IPS DF 4.7 (cell line): Measurements from ENCODE around the gene ZNF219.

Experiments used
- DNase-seq: peaks from one replicate; pipeline ENCODE4 v3.0.0-alpha.2; 2013; ENCODE audit warnings: low spot score; ENCODE audit errors: extremely low read depth

Gene ZNF219

DNA sequence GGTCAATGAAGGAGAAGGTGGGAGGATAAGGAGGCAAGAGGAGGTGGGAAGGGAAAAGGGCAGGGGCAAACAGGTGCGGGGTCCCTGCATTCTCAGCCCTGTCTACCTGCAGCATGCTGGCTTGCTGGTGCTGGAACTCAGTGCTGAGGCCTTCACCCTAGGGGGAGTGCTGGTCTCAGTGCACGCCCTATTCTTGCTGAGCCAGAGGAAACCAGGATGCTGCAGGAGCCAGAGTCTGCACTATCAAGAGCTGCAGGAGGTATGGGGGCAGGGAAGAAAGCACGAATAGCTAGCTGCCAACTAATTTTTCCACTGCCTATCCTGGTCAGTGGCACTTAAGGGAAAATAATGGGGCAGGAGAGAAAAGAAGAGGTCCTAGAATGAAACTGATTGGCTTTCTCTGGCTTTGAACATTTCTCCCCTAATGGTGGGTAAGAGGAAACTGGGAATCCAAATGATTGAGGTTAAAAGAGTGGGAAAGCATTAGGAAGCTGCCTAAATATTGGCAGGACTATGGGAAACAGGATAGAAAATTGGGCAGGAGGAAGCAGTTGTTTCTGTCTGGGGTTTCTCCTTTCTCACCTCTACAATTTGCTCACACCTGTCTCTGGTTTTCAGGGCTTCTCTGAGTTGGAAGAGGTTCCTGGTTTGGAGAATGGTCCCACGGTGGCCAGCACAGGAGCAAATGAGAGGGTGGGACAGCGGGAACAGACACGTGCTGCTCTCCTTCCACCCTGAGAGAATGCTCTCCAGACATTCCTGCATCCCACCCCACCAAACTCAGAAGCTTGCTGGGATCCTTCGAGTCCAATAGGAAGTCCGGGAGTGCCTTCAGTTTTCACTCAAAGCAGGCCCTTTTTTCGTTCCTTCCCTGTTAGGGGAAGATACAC is 4.3 kb upstream of the ZNF219 start:
- DNase-seq, result no peak

DNA sequence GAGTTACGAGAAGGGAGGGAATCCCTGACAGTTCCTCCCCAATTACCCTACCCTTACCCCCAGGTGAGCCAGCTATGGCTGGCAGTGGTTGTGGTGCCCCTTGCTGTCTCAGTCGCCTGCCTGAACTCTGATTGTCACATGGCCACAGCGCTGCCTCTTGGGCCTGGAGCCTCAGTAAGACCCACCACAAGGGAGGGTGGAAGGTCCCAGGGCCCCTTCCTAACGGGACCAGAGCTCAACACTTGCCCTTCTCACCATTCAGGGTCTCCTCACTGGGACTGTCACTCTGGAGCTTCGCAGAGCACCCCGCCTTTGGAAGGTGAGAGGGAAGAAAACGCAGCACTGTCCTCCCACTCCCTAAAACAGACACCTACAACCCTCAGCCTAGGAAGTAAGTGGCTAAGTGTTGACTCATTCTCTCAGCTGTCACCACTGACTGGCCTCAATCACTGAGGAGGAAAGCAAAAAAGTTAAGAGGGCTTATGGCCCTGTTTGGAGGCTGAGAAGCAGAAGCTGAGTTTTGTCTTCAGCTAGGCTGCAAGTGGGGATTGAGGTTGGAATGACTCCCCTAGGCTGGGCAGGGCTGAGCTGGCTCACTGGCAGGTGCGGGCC is 3.5 kb upstream of the ZNF219 start:
- DNase-seq, result no peak

DNA sequence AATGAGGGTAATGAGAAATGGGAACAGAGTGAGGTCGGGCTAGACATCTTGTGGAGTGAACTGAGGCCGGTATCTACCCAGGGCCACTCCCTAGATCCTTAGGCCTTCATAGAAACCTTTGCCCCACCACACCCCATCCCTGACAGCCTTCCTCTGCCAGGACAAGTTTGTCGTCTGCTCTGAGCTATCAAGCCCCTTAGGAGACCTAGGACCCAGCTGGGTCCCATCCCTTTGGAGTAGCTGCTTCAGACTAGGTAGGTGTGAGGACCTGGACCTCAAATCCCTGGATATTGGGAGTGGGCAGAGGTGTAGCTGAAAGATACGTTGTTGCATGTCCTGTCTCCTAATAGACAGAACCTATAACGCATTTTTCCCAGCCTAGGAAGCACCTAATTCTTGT is 2.5 kb upstream of the ZNF219 start, which contains the start of gene TMEM253:
Gene TMEM253 (plus strand): TSS at position 136 of the 400 bp plus-strand sequence. CDS start 278 bp downstream, outside the sequence.
- no peak for DNase-seq

DNA sequence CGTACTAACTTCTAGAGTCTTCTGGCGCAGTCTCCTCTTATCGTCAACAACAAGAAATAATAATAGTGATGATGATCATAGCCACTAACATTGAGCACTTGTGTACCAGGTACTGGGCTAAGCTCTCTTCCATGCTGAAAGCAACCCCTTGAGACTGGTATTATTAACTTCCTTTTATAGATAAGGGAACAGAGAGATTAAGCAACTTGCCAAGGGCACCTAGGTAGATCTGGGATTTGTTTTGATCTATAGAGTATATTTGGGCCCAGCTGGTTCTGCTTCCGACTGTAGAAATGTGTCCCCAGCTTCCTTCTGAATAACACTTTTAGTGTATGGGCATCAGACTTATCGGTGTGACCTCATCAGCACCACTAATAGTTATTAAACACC is 1.1 kb upstream of the ZNF219 start:
- no peak for DNase-seq

DNA sequence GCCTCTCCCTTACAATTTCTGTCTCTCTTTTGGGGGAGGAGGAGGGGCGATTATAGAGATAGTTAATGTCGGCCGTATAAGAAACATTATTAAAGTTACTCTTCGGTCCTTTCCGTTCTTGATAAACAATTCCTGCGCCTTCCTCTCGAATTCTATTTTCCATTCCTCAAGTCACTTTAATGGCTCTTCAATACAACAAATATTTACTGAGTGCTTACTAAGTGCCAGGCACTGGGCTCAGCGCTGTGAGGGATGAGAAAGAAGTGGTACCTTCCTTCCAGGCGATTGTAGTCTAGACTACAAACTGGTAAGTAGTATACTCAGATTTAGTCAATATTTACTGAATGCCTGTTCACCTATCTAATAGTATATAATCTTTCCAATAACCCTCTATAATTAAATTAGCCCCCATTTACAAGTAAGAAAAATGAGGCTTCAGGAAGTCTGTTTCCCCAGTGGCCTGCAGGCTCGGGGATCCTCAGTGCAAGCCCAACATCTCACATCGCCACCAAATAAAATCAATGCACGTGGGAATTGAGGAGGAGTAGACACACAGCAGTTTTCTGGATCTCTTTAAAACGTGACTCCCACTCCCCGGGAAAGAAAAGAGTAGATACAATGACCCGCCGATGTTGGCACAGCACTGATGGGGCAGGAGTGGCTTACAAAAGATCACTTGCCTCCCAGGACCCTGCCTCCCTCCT is 589 bp upstream of the ZNF219 start:
- DNase-seq, result no peak

DNA sequence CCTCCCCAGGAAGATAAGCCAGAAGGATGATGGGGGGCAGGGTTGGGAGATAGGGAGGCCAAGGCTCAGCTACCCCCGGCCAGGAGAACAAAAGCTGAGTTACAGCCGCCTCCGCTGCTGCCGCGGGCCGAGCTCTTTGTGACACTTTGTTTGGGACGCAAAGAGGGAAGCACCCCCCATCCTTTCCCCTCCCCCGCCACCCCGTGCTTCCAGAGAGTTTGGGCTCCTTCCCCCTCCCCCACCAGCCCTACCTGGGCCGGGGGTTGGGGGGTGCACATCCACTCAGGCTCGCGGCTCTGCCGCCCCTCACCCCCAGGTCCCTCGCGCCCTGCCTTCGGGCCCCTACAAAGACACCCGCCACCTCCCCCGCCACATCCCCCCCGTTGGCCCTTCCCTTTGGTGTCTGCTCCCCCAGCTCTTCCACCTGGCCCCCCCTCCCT is 799 bp downstream of the ZNF219 start:
- DNase-seq, result no peak

DNA sequence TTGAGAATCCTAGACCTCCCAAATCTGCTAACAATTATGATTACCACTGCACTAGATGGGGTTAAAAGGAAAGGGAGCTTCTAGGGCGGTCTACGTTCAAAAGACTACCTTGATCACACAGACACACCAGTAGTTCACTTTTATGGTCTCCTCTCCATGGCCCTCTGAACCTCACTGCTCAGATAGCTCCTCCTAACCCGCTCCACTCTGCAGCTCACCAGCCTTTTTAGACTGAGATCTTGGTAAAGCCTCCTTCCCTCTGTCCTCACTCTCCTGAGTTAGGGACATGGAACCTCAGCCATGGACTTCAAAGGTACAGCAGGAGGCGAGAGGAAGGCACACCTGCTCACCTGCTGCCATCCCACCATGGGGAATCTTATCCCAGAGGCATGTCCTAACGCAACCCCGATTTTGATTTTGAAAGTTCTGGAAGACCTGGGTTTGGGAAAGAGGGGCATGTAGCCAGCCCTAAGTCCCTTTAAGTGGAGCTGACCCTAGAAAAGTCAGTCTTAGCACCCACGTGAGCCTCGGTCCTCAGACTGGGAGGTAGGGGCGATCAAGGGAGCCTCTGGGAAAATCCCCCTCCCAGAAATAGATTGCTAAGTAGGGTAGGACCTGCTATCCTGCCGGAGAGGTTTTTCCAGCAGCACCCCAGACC is 1.3 kb downstream of the ZNF219 start:
- no peak for DNase-seq

DNA sequence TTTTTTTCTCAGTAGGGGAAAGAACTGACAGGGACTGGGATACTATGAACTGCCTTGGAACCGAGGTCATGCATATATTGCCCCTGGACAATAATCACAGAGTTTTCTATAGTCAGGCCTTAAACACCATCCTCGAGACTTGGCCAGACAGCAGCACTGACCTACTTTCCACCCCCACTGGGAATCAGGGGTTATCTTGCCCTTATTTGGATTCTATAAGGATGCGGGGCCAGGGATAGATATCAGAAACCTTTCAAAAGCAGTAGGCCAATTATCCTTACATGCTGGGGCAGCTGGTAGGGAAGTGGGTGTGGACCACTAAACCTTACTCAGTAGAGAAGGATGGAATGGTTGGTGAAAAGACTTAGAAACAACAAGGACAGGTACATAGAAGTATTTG is 2.0 kb downstream of the ZNF219 start:
- no peak for DNase-seq

DNA sequence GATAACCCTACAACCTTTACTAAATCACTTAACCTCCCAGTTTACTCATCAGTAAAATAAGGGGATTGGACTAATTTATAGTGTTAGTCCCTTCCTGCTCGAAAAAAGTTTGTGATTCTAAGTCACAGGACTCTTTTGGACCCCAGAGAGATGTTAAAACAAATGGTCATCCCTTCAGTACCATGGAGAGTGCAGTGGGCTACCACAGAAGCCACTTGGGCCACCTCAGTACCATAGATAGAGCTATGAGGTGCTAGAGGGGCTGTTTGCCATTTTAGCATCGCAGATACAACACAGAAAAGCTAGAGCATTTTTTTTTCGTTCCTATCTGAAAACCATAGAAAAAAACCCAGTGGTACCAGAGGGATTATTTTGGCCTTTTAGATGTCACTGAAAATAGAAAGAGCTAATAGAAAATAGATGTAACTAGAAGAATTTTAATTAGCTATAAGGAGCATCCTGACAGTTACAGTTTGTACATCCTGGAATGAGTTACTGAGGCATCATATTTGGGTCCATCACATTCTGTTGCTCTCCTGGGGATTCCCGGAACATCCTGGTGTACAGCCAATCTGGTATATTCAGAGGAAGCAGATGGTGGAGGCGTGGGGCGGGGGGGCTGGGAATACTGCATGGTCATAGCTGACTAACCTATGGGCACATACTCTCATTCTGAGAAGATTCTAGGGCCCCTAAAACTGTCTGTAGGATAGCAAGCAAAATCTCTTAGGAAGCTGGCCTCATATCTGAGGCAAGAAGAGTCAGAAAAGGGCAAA is 2.8 kb downstream of the ZNF219 start:
- DNase-seq, result no peak

DNA sequence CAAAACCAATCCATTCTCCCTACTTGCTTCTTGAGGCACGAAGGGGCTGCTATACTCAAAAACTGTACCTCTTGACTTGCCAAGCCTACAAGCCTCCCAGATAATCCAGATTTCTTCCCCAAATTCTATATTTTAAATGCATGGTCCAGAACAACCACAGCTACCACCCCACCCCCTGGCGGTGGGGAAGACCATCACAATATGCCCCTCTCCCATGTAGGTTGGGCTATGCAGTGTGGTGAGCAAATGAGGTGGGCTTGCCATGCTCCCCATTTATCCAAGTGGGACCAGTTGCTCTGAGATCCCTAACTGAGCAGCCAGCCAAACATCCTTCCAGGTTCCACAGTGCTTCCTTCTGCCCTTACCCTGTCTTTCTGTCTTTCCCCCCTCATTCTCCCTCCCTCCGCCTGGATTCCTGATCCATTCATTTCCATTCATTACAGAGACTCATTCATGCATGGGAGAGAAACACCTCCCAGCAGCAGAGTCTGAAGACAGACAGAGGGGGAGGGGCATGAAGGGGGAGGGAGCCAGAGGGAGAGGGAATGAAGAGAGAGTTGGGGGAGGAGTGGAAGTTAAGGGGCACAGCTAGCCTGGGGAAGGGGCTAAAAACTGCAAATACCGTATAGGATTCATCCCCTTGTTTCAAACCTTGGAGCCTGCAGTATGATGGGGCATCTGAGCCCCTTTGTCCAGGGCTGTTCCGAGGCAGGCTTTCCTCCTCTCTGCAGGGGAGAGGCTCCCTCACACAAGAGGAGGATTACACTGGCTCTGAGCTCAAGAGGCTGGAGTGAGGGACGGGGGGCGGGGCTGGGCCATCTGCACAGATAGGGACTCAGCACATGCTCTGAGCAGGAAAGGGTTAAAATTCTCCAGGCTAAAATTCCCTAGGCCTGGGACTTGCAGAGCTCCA is 4.4 kb downstream of the ZNF219 start:
- no peak for DNase-seq

DNA sequence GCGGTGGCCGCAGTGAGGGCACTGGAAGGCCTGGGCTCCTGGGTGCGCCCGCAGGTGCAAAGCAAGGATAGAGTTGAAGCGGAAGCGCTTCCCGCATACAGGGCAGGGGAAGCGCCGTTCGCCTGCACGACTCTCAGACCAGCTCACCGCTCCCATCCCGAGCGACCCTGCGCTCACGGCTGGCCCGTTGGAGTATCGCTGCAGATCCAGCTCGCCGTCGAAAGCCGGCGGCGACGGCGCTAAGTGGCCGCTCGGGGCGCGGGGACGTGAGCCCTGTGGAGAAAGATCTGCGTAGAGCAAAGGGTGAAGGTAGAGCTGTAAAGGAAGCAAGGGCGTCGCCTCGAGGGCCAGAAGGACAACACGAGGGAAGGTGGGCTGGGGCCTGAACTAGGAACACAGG is 5.4 kb downstream of the ZNF219 start:
- DNase-seq, result no peak

DNA sequence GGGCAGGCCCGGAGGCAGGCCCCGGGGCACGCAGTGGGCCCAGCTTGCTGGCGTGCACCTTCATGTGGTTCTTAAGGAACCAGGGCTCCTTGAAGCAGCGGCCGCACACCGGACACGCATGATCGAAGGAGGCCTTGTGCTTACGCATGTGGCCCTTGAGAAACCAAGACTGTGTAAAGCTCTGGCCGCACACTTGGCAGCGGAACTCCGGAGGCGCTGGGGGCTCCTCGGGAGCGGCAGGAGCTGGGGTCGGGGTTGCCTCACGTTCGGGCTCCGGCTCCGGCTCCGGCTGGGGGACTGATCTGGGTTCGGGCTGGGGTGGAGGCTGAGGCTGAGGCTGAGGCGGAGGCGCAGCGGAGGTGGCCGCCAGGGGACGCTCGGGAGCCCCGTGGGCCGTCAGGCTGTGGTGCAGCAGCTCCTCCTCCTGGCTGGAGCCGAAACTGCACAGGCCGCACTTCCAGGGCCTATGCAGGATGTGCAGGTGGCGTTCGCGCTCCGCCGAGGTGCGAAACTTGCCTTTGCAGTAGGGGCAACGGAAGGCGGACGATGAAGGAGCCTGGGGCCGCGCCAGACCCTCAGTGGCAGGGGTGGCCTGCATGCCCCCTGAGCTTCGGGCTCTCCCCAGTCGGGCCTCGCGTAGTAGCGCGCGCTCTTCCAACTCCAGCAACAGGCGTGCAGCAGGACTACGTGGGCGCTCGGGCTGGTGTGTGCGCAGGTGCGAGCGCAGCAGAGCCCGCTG is 6.0 kb downstream of the ZNF219 start:
- DNase-seq, result no peak

DNA sequence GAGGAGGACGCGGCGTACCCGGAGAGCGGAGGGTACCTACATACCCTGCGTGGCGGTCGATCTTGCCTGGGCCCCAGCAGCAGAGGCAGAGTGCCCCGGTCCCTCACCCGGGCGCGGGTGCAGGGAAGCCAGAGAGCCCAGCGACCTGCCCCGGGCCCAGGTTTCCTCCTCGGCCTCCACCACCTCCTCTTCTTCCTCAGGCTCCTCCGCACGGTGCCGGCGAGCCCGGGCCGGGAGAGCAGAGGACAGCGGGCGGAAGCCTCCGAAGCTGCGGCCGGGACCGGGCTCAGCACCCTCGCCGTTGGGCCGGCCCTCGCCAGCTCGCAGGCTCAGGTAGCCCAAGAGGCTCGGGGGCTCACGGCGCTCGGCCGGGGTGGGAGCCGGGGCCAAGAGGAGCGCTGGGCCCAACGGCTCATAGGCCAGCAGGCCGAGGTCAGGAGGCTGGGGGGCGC is 6.6 kb downstream of the ZNF219 start:
- no peak for DNase-seq

DNA sequence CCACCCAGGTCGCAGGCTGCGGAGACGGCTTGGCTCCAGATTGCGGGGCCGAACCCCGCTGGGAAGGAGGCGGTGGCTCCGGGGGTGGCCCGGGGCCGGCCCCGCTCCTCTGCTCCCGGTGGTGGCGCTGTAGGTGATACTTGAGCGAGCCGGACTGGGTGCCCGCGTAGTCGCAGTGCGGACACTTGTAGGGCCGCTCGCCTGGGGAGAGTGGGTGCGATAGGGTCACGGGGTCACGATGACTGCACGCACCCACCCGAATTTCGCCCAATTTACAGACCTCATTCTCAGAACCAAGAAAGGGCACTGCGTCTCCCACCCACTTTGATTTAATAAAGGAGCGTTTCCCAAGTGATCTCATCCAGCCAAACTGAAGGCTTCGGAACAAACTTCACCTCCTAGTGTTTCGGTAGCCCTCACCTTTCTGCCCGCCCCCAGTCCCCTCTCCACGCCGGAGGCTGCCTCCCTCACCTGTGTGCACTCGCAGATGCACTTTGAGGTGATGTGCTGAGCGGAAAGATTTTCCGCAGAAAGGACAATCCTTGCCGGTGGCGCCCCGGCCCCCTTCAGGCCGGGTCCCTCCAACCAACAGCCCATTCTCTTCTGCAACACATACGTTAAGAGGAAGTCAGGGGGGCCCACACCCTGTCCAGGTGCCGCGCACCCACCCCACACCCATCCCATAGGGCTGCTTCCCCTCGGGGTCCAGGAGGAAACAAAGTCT is 7.4 kb downstream of the ZNF219 start:
- DNase-seq, result no peak

DNA sequence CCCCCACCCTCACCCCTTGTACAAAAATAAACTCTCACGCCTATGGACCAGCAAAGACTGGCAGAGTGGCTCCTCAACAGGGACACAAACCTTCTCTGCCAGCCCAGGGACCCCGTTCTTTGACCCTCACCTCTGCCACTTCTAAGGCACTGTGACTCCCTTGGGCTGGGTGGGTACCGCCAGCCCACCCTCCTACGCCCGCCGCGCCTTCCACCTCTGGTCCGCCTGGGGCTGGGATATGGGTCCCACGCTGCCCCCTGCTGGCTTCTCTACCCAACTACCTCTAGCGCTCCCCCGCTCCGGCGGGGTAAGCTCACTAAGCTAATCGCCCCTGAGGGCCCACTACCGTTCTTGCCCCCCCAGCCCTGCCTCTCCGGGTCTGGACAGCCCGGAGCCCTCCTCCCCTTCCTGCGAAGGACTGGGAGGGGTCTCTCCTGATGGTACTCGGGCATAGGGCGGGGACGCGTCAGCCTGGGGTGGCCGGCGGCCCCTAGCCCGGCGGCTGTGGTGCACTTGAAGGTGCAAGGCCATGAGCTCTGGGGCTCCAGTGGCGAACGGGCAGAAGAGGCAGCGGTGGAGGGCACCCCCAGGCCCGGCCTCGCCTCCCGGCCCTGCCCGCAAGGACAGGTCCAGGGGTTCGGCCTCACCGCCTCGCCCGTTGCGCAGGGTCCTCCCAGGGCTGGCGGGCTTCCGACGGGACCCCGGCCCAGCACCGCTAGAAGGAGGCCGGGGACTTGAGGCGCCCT is 8.1 kb downstream of the ZNF219 start:
- DNase-seq, result no peak

DNA sequence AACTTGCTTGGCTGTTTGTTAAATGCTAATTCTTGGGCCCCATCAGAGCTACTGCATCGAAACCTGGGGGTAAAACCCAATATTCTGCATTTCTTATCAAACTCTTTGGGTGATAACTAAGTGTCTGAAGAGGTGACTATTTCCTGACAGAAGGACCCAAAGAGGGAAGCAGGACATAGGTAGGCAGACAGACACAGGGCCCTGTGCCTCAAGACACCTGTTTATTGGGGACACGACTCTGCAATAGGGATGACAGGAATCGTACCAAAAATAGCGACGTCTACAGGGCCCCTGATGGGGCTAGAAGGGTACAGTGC is 8.6 kb downstream of the ZNF219 start:
- no peak for DNase-seq

DNA sequence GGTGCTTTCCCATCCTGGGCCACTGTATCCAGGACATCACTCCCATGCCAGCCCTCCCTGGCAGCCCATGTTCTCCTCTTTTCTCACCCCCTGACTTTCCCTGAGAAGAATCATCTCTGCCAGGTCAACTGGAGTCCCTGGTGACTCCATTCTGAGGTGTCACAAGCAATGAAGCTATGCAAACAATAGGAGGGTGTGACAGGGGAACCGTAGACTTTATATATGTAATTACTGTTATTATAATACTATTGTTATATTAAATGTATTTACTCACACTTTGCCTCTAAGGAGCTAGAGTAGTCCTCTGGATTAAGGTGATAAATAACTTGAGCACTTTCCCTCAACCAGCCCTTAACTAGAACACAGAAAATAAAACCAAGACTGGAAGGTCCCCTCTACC is 9.2 kb downstream of the ZNF219 start:
- DNase-seq, result no peak

DNA sequence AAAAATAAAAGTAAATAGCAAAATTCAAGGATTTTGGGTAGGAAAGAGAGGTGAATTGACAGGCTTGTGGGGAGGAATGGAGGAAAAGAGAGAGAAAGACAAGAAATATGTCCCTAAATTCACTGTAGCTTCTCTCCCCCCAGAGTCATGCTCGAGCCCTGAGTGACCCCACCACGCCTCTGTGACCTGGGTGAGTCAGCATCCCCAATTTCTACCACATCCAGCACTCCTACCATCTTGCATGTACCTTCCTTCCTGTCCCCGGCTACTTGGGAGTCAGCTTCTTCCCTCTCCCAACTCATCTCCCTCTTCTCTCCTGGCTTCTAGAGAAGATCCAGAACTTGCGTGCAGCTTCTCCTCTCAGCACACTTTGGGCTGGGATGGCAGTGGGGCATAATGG is 9.8 kb downstream of the ZNF219 start:
- no peak for DNase-seq
